BJ (cell line): ENCODE measurements around the gene RCC2. TPM values are rescaled to one million over a fixed set of nuclear protein-coding genes. Genes with fewer than 3 reads are reported as not detected.

ENCODE experiments used
- CTCF ChIA-PET: fragments of 350-600 bp; formaldehyde crosslinking; extraction: SDS; loops from one replicate; lab custom pipeline; 2021; ENCODE audit warnings: antibody characterized with exemption, inconsistent platforms; lab: Yijun Ruan, JAX
- POLR2A ChIA-PET: fragments of 300-600 bp; sonication (Branson Sonifier 250); formaldehyde crosslinking; extraction: SDS; loops from one replicate; lab custom pipeline; 2021; ENCODE audit warnings: antibody characterized with exemption; lab: Charles Lee
- DNase-seq: peaks from one replicate; pipeline ENCODE4 v3.0.0-alpha.2; 2011; ENCODE audit warnings: low read depth
- H3K27me3 ChIP-seq: 2 replicates; pipeline ENCODE4 v1.6.0; 2011; ENCODE audit warnings: low read length; ENCODE audit not compliant: control insufficient read depth, insufficient read depth
- H3K36me3 ChIP-seq: 2 replicates; pipeline ENCODE4 v1.5.1; 2011; ENCODE audit warnings: low read length; ENCODE audit not compliant: control insufficient read depth, insufficient read depth
- H3K4me3 ChIP-seq: 2 replicates; pipeline ENCODE4 v1.5.1; 2011; ENCODE audit warnings: low read depth, mild to moderate bottlenecking, control low read depth, low read length
- polyA plus RNA-seq: library from polyadenylated mRNA; depleted of rRNA; stranded (reverse); fragments of >200 nt; gene quantifications from 2 replicates; pipeline ENCODE4 v1.2.3, GENCODE V29; 2011
- TF ChIP-seq, protein P1 (sequence below): IDR thresholded peaks from 2 replicates; pipeline ENCODE4 v1.5.1; 2011; ENCODE audit warnings: low read depth, mild to moderate bottlenecking, control low read depth, inconsistent platforms, low read length, moderate library complexity; ENCODE audit not compliant: insufficient read depth

The RCC2 gene
- polyA plus RNA-seq, 1 experiment, result 42.2 TPM

GRCh38 chr1:17434601-17435000 lies 4.9 kb downstream of the RCC2 start:
- DNase-seq, result no peak
- ChIA-PET POLR2A (no interaction called here), CTCF (interaction anchor here (0.6 to 1.9 kb wide), 2 partner anchors 16 to 309 kb away, joined by 3 to 5 read pairs; no protein-coding TSS in a partner anchor)
- no peaks in the 10 kb centered on the region for H3K27me3 ChIP-seq
- TF ChIP-seq, protein P1, sequence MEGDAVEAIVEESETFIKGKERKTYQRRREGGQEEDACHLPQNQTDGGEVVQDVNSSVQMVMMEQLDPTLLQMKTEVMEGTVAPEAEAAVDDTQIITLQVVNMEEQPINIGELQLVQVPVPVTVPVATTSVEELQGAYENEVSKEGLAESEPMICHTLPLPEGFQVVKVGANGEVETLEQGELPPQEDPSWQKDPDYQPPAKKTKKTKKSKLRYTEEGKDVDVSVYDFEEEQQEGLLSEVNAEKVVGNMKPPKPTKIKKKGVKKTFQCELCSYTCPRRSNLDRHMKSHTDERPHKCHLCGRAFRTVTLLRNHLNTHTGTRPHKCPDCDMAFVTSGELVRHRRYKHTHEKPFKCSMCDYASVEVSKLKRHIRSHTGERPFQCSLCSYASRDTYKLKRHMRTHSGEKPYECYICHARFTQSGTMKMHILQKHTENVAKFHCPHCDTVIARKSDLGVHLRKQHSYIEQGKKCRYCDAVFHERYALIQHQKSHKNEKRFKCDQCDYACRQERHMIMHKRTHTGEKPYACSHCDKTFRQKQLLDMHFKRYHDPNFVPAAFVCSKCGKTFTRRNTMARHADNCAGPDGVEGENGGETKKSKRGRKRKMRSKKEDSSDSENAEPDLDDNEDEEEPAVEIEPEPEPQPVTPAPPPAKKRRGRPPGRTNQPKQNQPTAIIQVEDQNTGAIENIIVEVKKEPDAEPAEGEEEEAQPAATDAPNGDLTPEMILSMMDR, result no peak
- no peak overlapping the region for H3K4me3 ChIP-seq
- H3K36me3 ChIP-seq, result peaks cover 7% of the 10 kb centered on the region

DNA sequence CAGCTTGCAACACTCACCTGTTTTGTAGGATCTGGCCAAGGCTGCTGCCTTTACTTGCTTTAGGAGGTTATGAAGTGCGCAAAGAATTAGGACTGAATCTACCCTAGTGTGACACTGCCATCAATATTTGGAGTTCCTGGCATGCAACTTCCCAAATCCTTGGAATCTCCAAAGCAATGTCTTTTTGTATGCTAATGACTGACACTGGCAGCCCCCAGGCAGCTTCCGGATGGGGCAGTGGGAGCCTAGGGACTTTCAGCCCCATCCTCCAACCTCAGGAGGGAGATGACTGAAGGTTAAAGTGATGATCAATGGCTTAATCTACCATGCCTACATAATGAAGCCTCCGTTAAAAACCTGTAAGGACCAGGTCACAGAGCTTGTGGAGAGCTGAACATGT lies 5.5 kb downstream of the RCC2 start:
- DNase-seq, result no peak
- H3K4me3 ChIP-seq, result no peak overlapping the region
- TF ChIP-seq, protein P1, result no peak
- H3K36me3 ChIP-seq, result peaks cover 11% of the 10 kb centered on the region
- CTCF ChIA-PET, result interaction anchor here (1.9 kb wide), 1 partner anchor 15 kb away, joined by 5 read pairs; no protein-coding TSS in a partner anchor
- POLR2A ChIA-PET, result no interaction called here
- no peaks in the 10 kb centered on the region for H3K27me3 ChIP-seq

GRCh38 chr1:17433261-17433660 lies 6.2 kb downstream of the RCC2 start:
- no peak for DNase-seq
- POLR2A ChIA-PET, result no interaction called here
- peaks cover 17% of the 10 kb centered on the region for H3K36me3 ChIP-seq
- TF ChIP-seq, protein P1, result no peak
- CTCF ChIA-PET, result interaction anchor here (1.6 to 1.9 kb wide), 2 partner anchors 12 to 14 kb away, joined by 5 read pairs; no protein-coding TSS in a partner anchor
- no peak overlapping the region for H3K4me3 ChIP-seq
- no peaks in the 10 kb centered on the region for H3K27me3 ChIP-seq

DNA sequence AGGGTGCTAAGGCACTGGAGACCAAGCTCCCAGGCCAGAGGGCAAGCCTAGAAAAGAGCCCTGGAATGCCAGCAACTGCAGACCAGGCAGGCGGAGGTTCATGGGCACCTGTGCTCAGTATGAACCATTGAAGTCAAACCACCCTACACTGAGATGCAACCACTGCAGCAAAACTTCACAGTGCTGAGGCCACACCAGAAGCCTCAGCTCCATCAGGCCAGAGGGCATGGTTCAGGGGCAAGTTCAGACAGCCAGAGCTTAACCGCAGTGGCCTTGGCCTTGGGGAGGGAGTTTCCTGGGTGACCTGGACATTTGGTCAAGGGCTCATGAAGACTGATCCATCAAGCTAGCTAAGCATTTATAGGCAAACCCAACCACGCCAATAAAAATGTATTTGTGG lies 7.1 kb downstream of the RCC2 start:
- no peak for DNase-seq
- no peak overlapping the region for H3K4me3 ChIP-seq
- no peaks in the 10 kb centered on the region for H3K27me3 ChIP-seq
- ChIA-PET CTCF (interaction anchor here (0.7 to 1.6 kb wide), 4 partner anchors 9 to 307 kb away, joined by 3 to 5 read pairs (median 3); no protein-coding TSS in a partner anchor), POLR2A (no interaction called here)
- H3K36me3 ChIP-seq, result peaks cover 24% of the 10 kb centered on the region
- TF ChIP-seq, protein P1, result no peak

- DNase-seq, result no peak
- ChIA-PET POLR2A (no interaction called here), CTCF (no interaction called here)
- H3K27me3 ChIP-seq, result no peaks in the 10 kb centered on the region
- TF ChIP-seq, protein P1, result no peak
- no peak overlapping the region for H3K4me3 ChIP-seq
- H3K36me3 ChIP-seq, result peaks cover 43% of the 10 kb centered on the region
Observed at GRCh38 chr1:17429183-17429582, 10.3 kb downstream of the RCC2 start.
